GM12878 (cell line): ENCODE data around the gene OLIG2. TPM values are rescaled to one million over a fixed set of nuclear protein-coding genes. Genes with fewer than 3 reads are reported as not detected.

ENCODE experiments used
- ATAC-seq: fragments of 200-7000 bp; cut with Tn5 transposase; 3 replicates; pipeline ENCODE4 v1.9.1; 2020; ENCODE audit warnings: mild to moderate bottlenecking, moderate library complexity
- BruUV-seq: library from RNA; stranded (reverse); fragments of 400-500 nt; replicated peaks from 2 replicates; lab custom pipeline; 2021; lab: Mats Ljungman, UMichigan
- CTCF ChIA-PET: fragments of 300-600 bp; sonication (Branson Sonifier 250); formaldehyde crosslinking; extraction: SDS; loops from one replicate; lab custom pipeline; 2021; ENCODE audit warnings: inconsistent platforms; lab: Yijun Ruan, JAX
- POLR2A ChIA-PET: fragments of 350-600 bp; formaldehyde crosslinking; extraction: SDS; loops from one replicate; lab custom pipeline; 2021; ENCODE audit warnings: inconsistent platforms; lab: Charles Lee
- RAD21 ChIA-PET: fragments of 300-600 bp; sonication (Branson Sonifier 250); formaldehyde crosslinking; loops from one replicate; lab custom pipeline; 2023; ENCODE audit warnings: antibody characterized with exemption; ENCODE audit not compliant: unreplicated experiment; lab: Charles Lee
- SMC1A ChIA-PET: fragments of 300-600 bp; sonication (Branson Sonifier 250); formaldehyde crosslinking; loops from one replicate; lab custom pipeline; 2023; ENCODE audit not compliant: unreplicated experiment, uncharacterized antibody; lab: Charles Lee
- DNase-seq: peaks from one replicate; pipeline ENCODE4 v3.0.0-alpha.2; 2011; ENCODE audit warnings: low read depth, low spot score
- FAIRE-seq: peaks from 3 replicates; lab custom pipeline; 2011; peaks lifted over from hg19 to GRCh38; lab: Jason Lieb, UNC
- H2AFZ ChIP-seq: 2 replicates; pipeline ENCODE4 v1.6.0; 2011; ENCODE audit warnings: low read depth, low read length, control low read depth; ENCODE audit not compliant: control insufficient read depth
- H3K27ac ChIP-seq: 2 replicates; pipeline ENCODE4 v1.5.1; 2011; ENCODE audit warnings: control low read depth; ENCODE audit not compliant: control insufficient read depth, insufficient read depth
- H3K27me3 ChIP-seq, 2 experiments: replicated peaks in 1 of 2; 2 replicates each; pipeline versions ENCODE4 v1.6.0 to v1.6.1; 2011; ENCODE audit warnings: low read length in 1 of 2; ENCODE audit not compliant: control insufficient read depth in 2 of 2, insufficient read depth in 2 of 2
- H3K36me3 ChIP-seq, 2 experiments: 2 replicates each; pipeline ENCODE4 v1.5.1; 2011; ENCODE audit warnings: low read length in 1 of 2; ENCODE audit not compliant: control insufficient read depth in 2 of 2, insufficient read depth in 2 of 2
- H3K4me1 ChIP-seq: 2 replicates; pipeline ENCODE4 v1.6.1; 2011; ENCODE audit warnings: mild to moderate bottlenecking, low read length, moderate library complexity, mixed read lengths; ENCODE audit not compliant: control insufficient read depth, insufficient read depth
- H3K4me2 ChIP-seq: 2 replicates; pipeline ENCODE4 v1.6.0; 2011; ENCODE audit warnings: control low read depth; ENCODE audit not compliant: control insufficient read depth, insufficient read depth
- H3K4me3 ChIP-seq: fragments of 200-600 bp; sonication (generic); 2 replicates; pipeline ENCODE4 v1.5.1; 2016
- H3K79me2 ChIP-seq: 2 replicates; pipeline ENCODE4 v1.6.0; 2011; ENCODE audit warnings: low read length; ENCODE audit not compliant: control insufficient read depth, insufficient read depth
- H3K9ac ChIP-seq: 2 replicates; pipeline ENCODE4 v1.8.0; 2011; ENCODE audit warnings: low read length, control low read depth, mixed read lengths; ENCODE audit not compliant: control insufficient read depth, insufficient read depth
- H3K9me3 ChIP-seq: replicated peaks from 3 replicates; pipeline ENCODE4 v1.5.1; 2011; ENCODE audit warnings: mild to moderate bottlenecking, low read length; ENCODE audit not compliant: control insufficient read depth, insufficient read depth
- H4K20me1 ChIP-seq: 2 replicates; pipeline ENCODE4 v1.6.0; 2011; ENCODE audit not compliant: control insufficient read depth, insufficient read depth
- EGR1 ChIP-seq, 2 experiments: IDR thresholded peaks; 1 replicate in 1 of 2; 2 replicates in 1 of 2; pipeline ENCODE4 v1.6.1; 2011 to 2012; ENCODE audit warnings: low read depth in 2 of 2, low read length in 2 of 2, borderline replicate concordance in 1 of 2, mild to moderate bottlenecking in 1 of 2, moderate library complexity in 1 of 2
- GABPA ChIP-seq: IDR thresholded peaks from 2 replicates; pipeline ENCODE4 v1.6.1; 2014; ENCODE audit warnings: antibody characterized with exemption, low read depth, mild to moderate bottlenecking, inconsistent platforms
- HDAC6 ChIP-seq: fragments of 200-600 bp; sonication (generic); IDR thresholded peaks from one replicate; pipeline ENCODE4 v1.8.0; 2017; ENCODE audit warnings: antibody characterized with exemption; ENCODE audit not compliant: unreplicated experiment
- IRF3 ChIP-seq: fragments of 450-650 bp; IDR thresholded peaks from 2 replicates; pipeline ENCODE4 v1.6.1; 2014; ENCODE audit warnings: mild to moderate bottlenecking
- MEF2B ChIP-seq: fragments of 450-650 bp; IDR thresholded peaks from 2 replicates; pipeline ENCODE4 v1.6.1; 2018; ENCODE audit warnings: mild to moderate bottlenecking, moderate library complexity; ENCODE audit not compliant: partially characterized antibody, poor library complexity, severe bottlenecking
- SMAD5 ChIP-seq: IDR thresholded peaks from 2 replicates; pipeline ENCODE4 v1.6.1; 2016; ENCODE audit warnings: antibody characterized with exemption, low read depth
- TCF7 ChIP-seq: IDR thresholded peaks from 2 replicates; pipeline ENCODE4 v1.6.1; 2014; ENCODE audit warnings: antibody characterized with exemption, borderline replicate concordance
- YBX1 ChIP-seq: fragments of 450-650 bp; IDR thresholded peaks from 2 replicates; pipeline ENCODE4 v1.6.1; 2016; ENCODE audit warnings: antibody characterized with exemption
- ZNF687 ChIP-seq: fragments of 450-650 bp; IDR thresholded peaks from 2 replicates; pipeline ENCODE4 v1.6.1; 2017; ENCODE audit warnings: mild to moderate bottlenecking, moderate library complexity
- WGBS: methylation state at CpG from one replicate; pipeline ENCODE4 v1.1.6; 2016; ENCODE audit warnings: low lambda C conversion rate; ENCODE audit not compliant: insufficient replicate concordance, insufficient coverage; ENCODE audit errors: missing lambda C conversion rate; 5-methylcytosine and 5-hydroxymethylcytosine counted together
- in situ Hi-C: fragments of 300-500 bp; cut with MboI; formaldehyde crosslinking; loops from 9 replicates; pipeline ENCODE4 v1.14.3; 2018; ENCODE audit warnings: mixed read lengths
- intact Hi-C: fragments of 100-400 bp; cut with micrococcal nuclease; formaldehyde crosslinking; loops from one replicate; pipeline ENCODE4 v1.14.2; 2022; ENCODE audit not compliant: unreplicated experiment
- polyA plus RNA-seq, 11 experiments: library from polyadenylated mRNA; depleted of rRNA in 4 of 11; unstranded in 6 of 11; stranded (reverse) in 5 of 11; fragments of >200 nt; fragmentation: Nextera tagmentation in 4 of 11; fragmentation: Illumina TruSeq in 1 of 11; extraction: Ambion mirVana in 4 of 11; extraction: Trizol in 1 of 11; gene quantifications; 1 replicate in 1 of 11; 2 replicates in 10 of 11; pipeline versions ENCODE4 v1.2.1 to v1.2.3, GENCODE V29; 2011 to 2016; ENCODE audit warnings: inconsistent platforms in 2 of 11, missing spikeins in 2 of 11, low read depth in 1 of 11
- total RNA-seq, 4 experiments: library from RNA; depleted of rRNA in 3 of 4; stranded (reverse); fragments of >200 nt in 3 of 4; fragmentation: Illumina TruSeq in 1 of 4; extraction: Trizol in 1 of 4; gene quantifications; 2 replicates each; pipeline versions ENCODE4 v1.2.1 to v1.2.3, GENCODE V29; 2013 to 2021

Gene OLIG2
- total and polyA plus RNA-seq, 10 of the 15 experiments (the other 5 are each of a cell fraction or from before 2014, with no cell fraction given): not detected

DNA sequence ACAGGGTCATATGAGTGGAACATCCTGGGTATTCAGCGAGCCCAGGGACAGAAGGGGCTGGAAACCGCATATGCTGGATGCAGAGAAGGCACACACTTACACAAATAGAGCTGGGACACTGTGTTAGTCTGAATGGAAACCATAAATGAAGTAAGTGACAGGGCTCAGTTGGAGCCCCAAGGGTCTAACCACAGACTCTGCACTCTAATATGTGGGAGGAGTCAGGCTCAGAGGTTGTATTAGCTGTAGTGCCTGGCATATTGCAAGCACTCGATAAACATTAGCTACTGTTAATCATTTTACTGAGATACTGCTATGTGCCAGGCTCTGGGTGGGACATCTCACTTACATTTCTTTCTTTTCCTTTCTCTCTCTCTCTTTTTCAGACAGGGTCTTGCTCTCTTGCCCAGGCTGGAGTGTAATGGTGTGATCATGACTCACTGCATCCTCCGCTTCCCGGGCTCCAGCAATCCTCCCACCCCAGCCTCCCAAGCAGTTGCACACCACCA, 37.7 kb downstream of the OLIG2 start (continued):
- no peak for TF ChIP-seq MEF2B
- no peak for TF ChIP-seq GABPA
- no peak for TF ChIP-seq YBX1

- FAIRE-seq (no peak), DNase-seq (no peak), ATAC-seq (no peak)
- CTCF ChIA-PET: interaction anchor here (0.6 to 1.5 kb wide), 2 partner anchors 542 to 1217 kb away, joined by 3 read pairs; no protein-coding TSS in a partner anchor
- H3K4me2 ChIP-seq: no peak overlapping the region
- H3K9me3 ChIP-seq: no peaks in the 10 kb centered on the region
- no peaks in the 10 kb centered on the region for H3K4me1 ChIP-seq
- intact Hi-C loops (no loop called here), in situ Hi-C loops (no loop called here)
- POLR2A ChIA-PET: no interaction called here
- H3K79me2 ChIP-seq: no peaks in the 10 kb centered on the region
- H2AFZ ChIP-seq: no peak overlapping the region
- peaks cover 2 to 11% of the 10 kb centered on the region in 2 experiments; a peak in 3 of 4 replicates for H3K27me3 ChIP-seq
- no peak overlapping the region for H3K4me3 ChIP-seq
- SMC1A ChIA-PET: interaction anchor here (1.3 kb wide), 1 partner anchor 15 kb away, joined by 3 read pairs; no protein-coding TSS in a partner anchor
- BruUV-seq: no TSS peak
- no peak overlapping the region for H3K9ac ChIP-seq
- TF ChIP-seq TCF7: no peak
- no peak for TF ChIP-seq IRF3
- TF ChIP-seq HDAC6: no peak
- TF ChIP-seq ZNF687: no peak
- no peak for TF ChIP-seq EGR1 (IDR thresholded peaks at IDR 0.05; ENCODE audit: borderline replicate concordance in 1 of 2, low read depth in 2 of 2, low read length in 2 of 2)
- no peak for TF ChIP-seq SMAD5
- H3K27ac ChIP-seq: no peak overlapping the region
- RAD21 ChIA-PET: no interaction called here
- H3K36me3 ChIP-seq: no peaks in the 10 kb centered on the region
- H4K20me1 ChIP-seq: no peaks in the 10 kb centered on the region
- WGBS: 39% methylated on average over 14 of the region's 14 CpGs
These were observed 38.3 kb downstream of the OLIG2 start for GRCh38 chr21:33063907-33064622.
